GM18499 (cell line): ENCODE results near the gene HOATZ.

ENCODE experiments used
- ATAC-seq: cut with Tn5 transposase; IDR thresholded peaks from one replicate; pipeline ENCODE4 v1.9.1; 2021; ENCODE audit warnings: moderate number of reproducible peaks; ENCODE audit not compliant: insufficient read depth, unreplicated experiment

The HOATZ gene

GRCh38 chr11:111542606-111543275, 28.2 kb downstream of the HOATZ start:
- no peak for ATAC-seq

- ATAC-seq, result no peak
These were observed 33.9 kb downstream of the HOATZ start for GRCh38 chr11:111548525-111548924.

GRCh38 chr11:111549196-111549868, 34.8 kb downstream of the HOATZ start:
- no peak for ATAC-seq

GRCh38 chr11:111549869-111550203, 35.3 kb downstream of the HOATZ start:
- ATAC-seq, result no peak

GRCh38 chr11:111550258-111550657, 35.7 kb downstream of the HOATZ start:
- no peak for ATAC-seq

GRCh38 chr11:111554532-111554931, 40.0 kb downstream of the HOATZ start:
- no peak for ATAC-seq

GRCh38 chr11:111555255-111555654, 40.7 kb downstream of the HOATZ start:
- no peak for ATAC-seq

- ATAC-seq, result no peak
These were observed 43.0 kb downstream of the HOATZ start for GRCh38 chr11:111557425-111558111.

GRCh38 chr11:111559800-111560464, 45.4 kb downstream of the HOATZ start:
- ATAC-seq, result no peak

- ATAC-seq, result no peak
These were observed 46.2 kb downstream of the HOATZ start for GRCh38 chr11:111560800-111561199.

GRCh38 chr11:111561306-111561705, 46.7 kb downstream of the HOATZ start:
- no peak for ATAC-seq

GRCh38 chr11:111561791-111562325, 47.3 kb downstream of the HOATZ start:
- ATAC-seq, result no peak

GRCh38 chr11:111562692-111563389, 48.3 kb downstream of the HOATZ start:
- no peak for ATAC-seq

- ATAC-seq, result no peak
These were observed 50.6 kb downstream of the HOATZ start for GRCh38 chr11:111565114-111565720.

- ATAC-seq, result no peak
These were observed 51.7 kb downstream of the HOATZ start for GRCh38 chr11:111566324-111566723.

GRCh38 chr11:111569476-111569875, 54.9 kb downstream of the HOATZ start:
- no peak for ATAC-seq

- ATAC-seq, result no peak
These were observed 56.2 kb downstream of the HOATZ start for GRCh38 chr11:111570796-111571195.

- ATAC-seq, result no peak
These were observed 57.4 kb downstream of the HOATZ start for GRCh38 chr11:111571829-111572501.

- no peak for ATAC-seq
These were observed 58.0 kb downstream of the HOATZ start for GRCh38 chr11:111572581-111572980.
